Fibroblast of skin of left quadriceps (primary cell): ENCODE results near the gene ZMYND19.
"Not testable (repeated sequence)": the region's sequence is repeated elsewhere in the genome, so short reads cannot be mapped to it uniquely, and the experiment has no call there.

Experiments used
- DNase-seq, 2 experiments: peaks; one replicate each; pipeline ENCODE4 v3.0.0-alpha.2; 2013; ENCODE audit warnings: low read depth in 2 of 2

Gene ZMYND19

GRCh38 chr9:137556069-137556838, 34.1 kb downstream of the ZMYND19 start:
- no peak for DNase-seq

- DNase-seq = no peak
Measured at GRCh38 chr9:137555179-137555578, 35.1 kb downstream of the ZMYND19 start.

GRCh38 chr9:137554349-137554748, 36.0 kb downstream of the ZMYND19 start:
- DNase-seq = no peak

GRCh38 chr9:137553654-137554053, 36.7 kb downstream of the ZMYND19 start:
- DNase-seq = not testable (repeated sequence)

GRCh38 chr9:137552022-137552768, 38.1 kb downstream of the ZMYND19 start:
- no peak for DNase-seq

GRCh38 chr9:137551264-137552021, 38.9 kb downstream of the ZMYND19 start, which contains the start of gene MRPL41:
Gene MRPL41 (plus strand): TSS chr9:137551879. CDS start chr9:137552082, 203 bp downstream.
- DNase-seq = peak; percentile 66 to 67

- DNase-seq = not testable (repeated sequence)
Measured at GRCh38 chr9:137550958-137551263, 39.4 kb downstream of the ZMYND19 start.

GRCh38 chr9:137550231-137550621, 40.1 kb downstream of the ZMYND19 start, which contains the start of gene PNPLA7:
Gene PNPLA7 (minus strand): TSS chr9:137550402. CDS start chr9:137550197, 205 bp downstream.
- DNase-seq = peak in 1 of 2 experiments; percentile 14

- DNase-seq = no peak
Measured at GRCh38 chr9:137547687-137548543, 42.4 kb downstream of the ZMYND19 start.

GRCh38 chr9:137545123-137545522, 45.2 kb downstream of the ZMYND19 start:
- DNase-seq = no peak

GRCh38 chr9:137544176-137544760, 46.0 kb downstream of the ZMYND19 start:
- no peak for DNase-seq

- DNase-seq = no peak
Measured at GRCh38 chr9:137543237-137543963, 46.9 kb downstream of the ZMYND19 start.

- no peak for DNase-seq
Measured at GRCh38 chr9:137542486-137542885, 47.8 kb downstream of the ZMYND19 start.

GRCh38 chr9:137540536-137540935, 49.8 kb downstream of the ZMYND19 start:
- no peak for DNase-seq

- DNase-seq = no peak
Measured at GRCh38 chr9:137538058-137538457, 52.3 kb downstream of the ZMYND19 start.

- DNase-seq = not testable (repeated sequence)
Measured at GRCh38 chr9:137536594-137537131, 53.6 kb downstream of the ZMYND19 start.

GRCh38 chr9:137535120-137535428, 55.2 kb downstream of the ZMYND19 start:
- DNase-seq = no peak

- peak; percentile 20 to 26 for DNase-seq
Measured at GRCh38 chr9:137534256-137535119, 55.8 kb downstream of the ZMYND19 start.

- not testable (repeated sequence) for DNase-seq
Measured at GRCh38 chr9:137532891-137533468, 57.3 kb downstream of the ZMYND19 start.
